Activated T-helper 17 cell treated with anti-CD3 and anti-CD28 coated beads, Interleukin-2, amount 50 U/mL, for 72 hours (primary cell): ENCODE data around the gene FABP1. TPM values are rescaled to one million over a fixed set of nuclear protein-coding genes. Genes with fewer than 3 reads are reported as not detected.

Experiments
- ATAC-seq: fragments of 150-1000 bp; cut with Tn5 transposase; replicated peaks from 2 replicates; pipeline ENCODE4 v1.10.0; 2021; ENCODE audit warnings: mild to moderate bottlenecking, moderate library complexity
- H3K27ac Mint-ChIP-seq: one replicate; pipeline ENCODE4 v1.8.0; 2022; ENCODE audit warnings: mixed read lengths
- H3K27me3 Mint-ChIP-seq: one replicate; pipeline ENCODE4 v1.8.0; 2022; ENCODE audit warnings: mixed read lengths
- H3K36me3 Mint-ChIP-seq: one replicate; pipeline ENCODE4 v1.8.0; 2022; ENCODE audit warnings: low read depth, mild to moderate bottlenecking, mixed read lengths
- H3K4me1 Mint-ChIP-seq: one replicate; pipeline ENCODE4 v1.8.0; 2022; ENCODE audit warnings: mixed read lengths
- H3K4me3 Mint-ChIP-seq: one replicate; pipeline ENCODE4 v1.8.0; 2022; ENCODE audit warnings: mild to moderate bottlenecking, mixed read lengths
- H3K9me3 Mint-ChIP-seq: one replicate; pipeline ENCODE4 v1.8.0; 2022; ENCODE audit warnings: mixed read lengths
- total RNA-seq, 2 donors: library from RNA; stranded (reverse); gene quantifications; one replicate each; pipeline ENCODE4 v1.2.3, GENCODE V29; 2022

The FABP1 gene
- total RNA-seq, 2 donors from 2014 or later, result not detected

- H3K27me3 Mint-ChIP-seq, result peaks cover 15% of the 10 kb centered on the region
- no peak overlapping the region for H3K27ac Mint-ChIP-seq
- H3K4me3 Mint-ChIP-seq, result no peak overlapping the region
- H3K36me3 Mint-ChIP-seq, result no peaks in the 10 kb centered on the region
- H3K4me1 Mint-ChIP-seq, result no peaks in the 10 kb centered on the region
- no peaks in the 10 kb centered on the region for H3K9me3 Mint-ChIP-seq
- ATAC-seq, result no peak
Observed at GRCh38 chr2:88110830-88111229, 17.0 kb downstream of the FABP1 start.

DNA sequence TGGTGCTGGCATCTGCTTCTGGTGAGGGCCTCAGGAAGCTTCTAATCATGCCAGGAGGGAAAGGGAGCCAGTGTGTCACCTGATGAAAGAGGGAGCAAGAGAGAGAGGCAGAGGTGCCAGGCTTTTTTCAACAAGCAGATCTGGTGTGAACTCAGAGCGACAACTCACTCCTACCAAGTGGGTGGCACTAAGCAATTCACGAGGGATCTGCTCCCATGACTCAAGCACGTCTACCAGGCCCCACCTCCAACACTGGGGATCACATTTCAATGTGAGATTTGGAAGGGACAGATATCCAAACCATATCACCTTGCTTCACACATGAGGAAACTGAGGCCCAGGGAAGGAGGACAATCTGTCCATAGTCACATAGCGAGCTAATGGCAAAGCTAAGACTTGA is 19.1 kb downstream of the FABP1 start:
- Mint-ChIP-seq H3K9me3 (no peaks in the 10 kb centered on the region), H3K36me3 (no peaks in the 10 kb centered on the region), H3K27ac (no peak overlapping the region), H3K27me3 (peaks cover 6% of the 10 kb centered on the region), H3K4me1 (no peaks in the 10 kb centered on the region), H3K4me3 (no peak overlapping the region)
- ATAC-seq, result no peak

GRCh38 chr2:88100489-88100858 is 27.4 kb downstream of the FABP1 start:
- H3K4me1 Mint-ChIP-seq, result no peaks in the 10 kb centered on the region
- no peak for ATAC-seq
- peaks cover 10% of the 10 kb centered on the region for H3K27me3 Mint-ChIP-seq
- no peak overlapping the region for H3K27ac Mint-ChIP-seq
- no peak overlapping the region for H3K4me3 Mint-ChIP-seq
- no peaks in the 10 kb centered on the region for H3K9me3 Mint-ChIP-seq
- no peaks in the 10 kb centered on the region for H3K36me3 Mint-ChIP-seq

GRCh38 chr2:88099798-88100488 is 27.9 kb downstream of the FABP1 start:
- no peaks in the 10 kb centered on the region for H3K4me1 Mint-ChIP-seq

DNA sequence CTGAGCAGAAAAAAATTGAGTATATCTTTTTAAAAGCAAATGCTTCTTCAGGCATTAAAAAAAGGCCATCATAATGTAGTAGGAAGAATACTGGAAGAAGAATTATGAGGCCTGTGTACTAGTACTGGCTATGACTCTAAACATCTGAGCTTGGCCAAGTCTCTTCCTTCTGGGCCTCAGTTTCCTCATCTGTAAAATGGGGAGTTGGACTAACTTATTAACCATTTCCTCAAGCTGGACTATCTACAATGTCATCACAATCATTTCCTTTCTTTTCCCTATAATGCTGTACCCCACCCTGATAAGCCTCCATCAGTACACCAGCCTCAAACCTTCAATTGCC is 29.3 kb downstream of the FABP1 start:
- Mint-ChIP-seq H3K27me3 (peaks cover 7% of the 10 kb centered on the region), H3K9me3 (no peaks in the 10 kb centered on the region), H3K4me3 (no peak overlapping the region), H3K36me3 (no peaks in the 10 kb centered on the region), H3K27ac (no peak overlapping the region), H3K4me1 (no peaks in the 10 kb centered on the region)
- no peak for ATAC-seq

More at GRCh38 chr2:88099798-88100488, 27.9 kb downstream of the FABP1 start:
- Mint-ChIP-seq H3K27me3 (peaks cover 10% of the 10 kb centered on the region), H3K27ac (no peak overlapping the region), H3K36me3 (no peaks in the 10 kb centered on the region), H3K9me3 (no peaks in the 10 kb centered on the region), H3K4me3 (no peak overlapping the region)
- ATAC-seq, result no peak

DNA sequence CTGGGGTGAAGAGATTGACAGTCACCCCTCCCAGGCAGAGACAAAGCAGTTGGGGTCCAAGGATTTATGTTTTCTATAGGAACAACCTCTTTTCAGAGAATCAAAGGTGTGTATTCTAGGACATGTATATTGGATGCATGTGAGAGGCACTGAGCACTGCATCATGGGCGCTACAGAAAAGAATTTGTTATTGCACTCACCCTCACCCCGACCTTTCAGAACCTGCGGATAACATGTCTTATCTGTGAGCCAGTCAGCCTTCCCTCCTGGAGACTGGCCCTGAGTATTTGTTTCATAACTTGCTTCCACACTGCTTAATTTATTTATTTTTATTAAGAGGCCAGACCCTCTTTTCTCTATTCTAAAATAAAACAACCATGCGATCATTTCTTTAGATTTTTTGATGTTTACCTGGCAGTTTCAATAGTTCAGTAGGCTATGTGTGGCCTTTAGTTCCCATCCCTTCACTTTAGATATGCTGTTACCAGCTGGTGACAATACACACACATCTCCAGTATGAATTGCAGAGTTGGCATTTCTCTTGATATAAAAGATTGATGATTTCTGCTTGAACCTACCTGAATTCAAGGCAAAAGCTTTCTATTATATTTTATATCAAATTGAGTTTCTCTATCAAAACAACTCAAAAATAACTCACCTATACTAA is 29.8 kb downstream of the FABP1 start:
- no peak overlapping the region for H3K4me3 Mint-ChIP-seq
- no peak overlapping the region for H3K27ac Mint-ChIP-seq
- no peak for ATAC-seq
- no peaks in the 10 kb centered on the region for H3K9me3 Mint-ChIP-seq
- peaks cover 7% of the 10 kb centered on the region for H3K27me3 Mint-ChIP-seq
- H3K4me1 Mint-ChIP-seq, result no peaks in the 10 kb centered on the region
- no peaks in the 10 kb centered on the region for H3K36me3 Mint-ChIP-seq

- no peaks in the 10 kb centered on the region for H3K36me3 Mint-ChIP-seq
- H3K27me3 Mint-ChIP-seq, result peaks cover 3% of the 10 kb centered on the region
- H3K4me3 Mint-ChIP-seq, result no peak overlapping the region
- no peaks in the 10 kb centered on the region for H3K4me1 Mint-ChIP-seq
- H3K27ac Mint-ChIP-seq, result no peak overlapping the region
- no peak for ATAC-seq
- no peaks in the 10 kb centered on the region for H3K9me3 Mint-ChIP-seq
Observed at GRCh38 chr2:88097192-88097591, 30.7 kb downstream of the FABP1 start.

DNA sequence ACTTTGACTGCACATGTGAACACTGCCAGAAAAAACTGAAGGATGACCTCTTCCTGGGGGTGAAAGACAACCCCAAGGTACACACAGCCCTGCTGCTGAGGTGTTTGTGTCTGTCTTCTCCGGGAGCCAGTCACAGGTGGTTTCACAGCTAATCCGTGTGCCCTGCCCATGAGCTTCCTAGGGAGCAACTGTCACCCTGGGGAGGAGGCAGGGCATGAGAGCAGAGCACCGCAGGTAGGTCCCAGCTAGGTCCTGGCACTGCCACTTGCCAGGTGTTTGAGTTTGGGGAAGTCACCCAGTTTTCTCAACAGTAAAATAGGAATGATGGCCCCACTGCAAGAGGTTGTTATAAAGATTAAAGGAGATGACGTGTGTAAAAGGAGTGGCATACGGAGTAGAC is 31.2 kb downstream of the FABP1 start:
- Mint-ChIP-seq H3K27me3 (peaks cover 3% of the 10 kb centered on the region), H3K4me1 (no peaks in the 10 kb centered on the region), H3K27ac (no peak overlapping the region), H3K36me3 (no peaks in the 10 kb centered on the region), H3K9me3 (no peaks in the 10 kb centered on the region), H3K4me3 (no peak overlapping the region)
- ATAC-seq, result no peak

DNA sequence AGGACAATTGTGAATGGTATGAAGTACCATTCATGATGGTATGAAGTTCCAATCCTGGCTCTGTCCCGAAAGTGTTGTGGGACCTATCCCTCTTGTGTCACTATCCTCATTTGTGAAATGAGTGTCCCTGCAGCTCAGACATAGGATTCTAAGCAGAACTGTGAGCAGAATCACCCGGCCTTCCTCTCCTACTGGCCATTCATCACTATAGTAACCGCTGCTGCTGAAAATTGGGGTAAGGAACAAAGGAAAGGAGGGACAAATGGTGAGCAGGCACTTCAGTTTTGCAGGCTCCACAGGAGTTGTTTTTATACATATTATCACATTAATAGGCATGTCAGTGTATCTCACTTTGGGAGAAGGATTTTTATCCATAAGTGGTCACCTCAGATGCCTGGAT is 32.8 kb downstream of the FABP1 start:
- H3K36me3 Mint-ChIP-seq, result no peaks in the 10 kb centered on the region
- H3K4me1 Mint-ChIP-seq, result peaks cover 7% of the 10 kb centered on the region
- no peaks in the 10 kb centered on the region for H3K9me3 Mint-ChIP-seq
- ATAC-seq, result no peak
- H3K27ac Mint-ChIP-seq, result no peak overlapping the region
- no peak overlapping the region for H3K4me3 Mint-ChIP-seq
- peaks cover 3% of the 10 kb centered on the region for H3K27me3 Mint-ChIP-seq

- no peak overlapping the region for H3K4me3 Mint-ChIP-seq
- H3K36me3 Mint-ChIP-seq, result no peaks in the 10 kb centered on the region
- peaks cover 3% of the 10 kb centered on the region for H3K27me3 Mint-ChIP-seq
- ATAC-seq, result no peak
- peaks cover 7% of the 10 kb centered on the region for H3K4me1 Mint-ChIP-seq
- H3K27ac Mint-ChIP-seq, result no peak overlapping the region
- H3K9me3 Mint-ChIP-seq, result no peaks in the 10 kb centered on the region
Observed at GRCh38 chr2:88092773-88093172, 35.1 kb downstream of the FABP1 start.

GRCh38 chr2:88091943-88092342 is 35.9 kb downstream of the FABP1 start:
- Mint-ChIP-seq H3K36me3 (no peaks in the 10 kb centered on the region), H3K27me3 (peaks cover 1% of the 10 kb centered on the region), H3K4me3 (no peak overlapping the region), H3K9me3 (no peaks in the 10 kb centered on the region), H3K27ac (no peak overlapping the region), H3K4me1 (peaks cover 7% of the 10 kb centered on the region)
- no peak for ATAC-seq

DNA sequence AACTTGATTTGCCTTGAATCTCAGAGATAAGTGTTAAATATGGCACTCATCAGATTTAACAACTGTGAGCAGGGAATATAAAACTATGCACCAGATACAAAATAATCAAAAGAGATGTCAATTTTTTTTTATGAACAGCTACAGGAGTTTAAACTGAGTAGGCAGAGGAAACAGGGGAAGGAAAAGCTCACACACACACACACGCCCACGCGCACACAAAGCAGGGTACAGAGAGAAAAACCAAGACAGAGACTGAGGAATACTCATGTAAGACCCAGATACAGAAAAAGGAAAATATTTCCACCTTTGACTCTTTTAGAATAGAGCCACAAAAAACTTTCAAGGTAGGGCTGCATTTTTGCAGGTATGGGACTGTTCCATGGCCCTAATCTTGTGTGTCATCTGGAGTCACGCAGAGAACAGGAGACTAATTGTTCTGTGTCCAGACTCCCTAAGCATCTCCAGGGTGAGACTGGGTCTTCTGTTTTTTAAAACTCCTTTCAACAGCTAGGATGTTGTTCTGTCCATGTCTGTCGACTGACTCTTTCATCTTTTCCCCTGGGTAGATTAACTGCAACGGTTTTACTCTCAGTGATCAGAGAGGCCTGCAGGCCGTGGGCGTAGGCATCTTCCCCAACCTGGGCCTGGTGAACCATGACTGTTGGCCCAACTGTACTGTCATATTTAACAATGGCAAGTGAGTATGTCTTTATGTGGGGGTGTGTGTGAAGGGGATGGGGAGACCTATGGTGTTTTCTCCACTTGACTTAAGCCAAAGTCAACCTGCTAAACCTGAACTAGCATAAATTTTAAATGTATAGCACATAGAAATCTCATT is 37.2 kb downstream of the FABP1 start:
- peak overlapping the region; percentile 69 for H3K27ac Mint-ChIP-seq
- peaks cover 7% of the 10 kb centered on the region for H3K4me1 Mint-ChIP-seq
- peak; percentile 75 for ATAC-seq
- no peaks in the 10 kb centered on the region for H3K27me3 Mint-ChIP-seq
- H3K9me3 Mint-ChIP-seq, result no peaks in the 10 kb centered on the region
- H3K36me3 Mint-ChIP-seq, result no peaks in the 10 kb centered on the region
- H3K4me3 Mint-ChIP-seq, result peak overlapping the region; percentile 16

GRCh38 chr2:88088999-88089398 is 38.9 kb downstream of the FABP1 start:
- H3K36me3 Mint-ChIP-seq, result no peaks in the 10 kb centered on the region
- H3K27me3 Mint-ChIP-seq, result no peaks in the 10 kb centered on the region
- peaks cover 7% of the 10 kb centered on the region for H3K4me1 Mint-ChIP-seq
- no peaks in the 10 kb centered on the region for H3K9me3 Mint-ChIP-seq
- H3K27ac Mint-ChIP-seq, result no peak overlapping the region
- no peak overlapping the region for H3K4me3 Mint-ChIP-seq
- no peak for ATAC-seq

GRCh38 chr2:88087763-88088162 is 40.1 kb downstream of the FABP1 start:
- H3K27ac Mint-ChIP-seq, result no peak overlapping the region
- H3K27me3 Mint-ChIP-seq, result peaks cover 4% of the 10 kb centered on the region
- H3K4me1 Mint-ChIP-seq, result peaks cover 7% of the 10 kb centered on the region
- H3K36me3 Mint-ChIP-seq, result no peaks in the 10 kb centered on the region
- ATAC-seq, result no peak
- no peaks in the 10 kb centered on the region for H3K9me3 Mint-ChIP-seq
- no peak overlapping the region for H3K4me3 Mint-ChIP-seq

GRCh38 chr2:88087073-88087472 is 40.8 kb downstream of the FABP1 start:
- Mint-ChIP-seq H3K9me3 (no peaks in the 10 kb centered on the region), H3K36me3 (no peaks in the 10 kb centered on the region), H3K4me3 (no peak overlapping the region), H3K27me3 (peaks cover 5% of the 10 kb centered on the region), H3K27ac (no peak overlapping the region), H3K4me1 (peaks cover 7% of the 10 kb centered on the region)
- no peak for ATAC-seq
